ENCODE results near the gene OBP2B.
"Not testable (repeated sequence)": the region's sequence is repeated elsewhere in the genome, so short reads cannot be mapped to it uniquely, and the experiment has no call there.

OBP2B gene

DNA sequence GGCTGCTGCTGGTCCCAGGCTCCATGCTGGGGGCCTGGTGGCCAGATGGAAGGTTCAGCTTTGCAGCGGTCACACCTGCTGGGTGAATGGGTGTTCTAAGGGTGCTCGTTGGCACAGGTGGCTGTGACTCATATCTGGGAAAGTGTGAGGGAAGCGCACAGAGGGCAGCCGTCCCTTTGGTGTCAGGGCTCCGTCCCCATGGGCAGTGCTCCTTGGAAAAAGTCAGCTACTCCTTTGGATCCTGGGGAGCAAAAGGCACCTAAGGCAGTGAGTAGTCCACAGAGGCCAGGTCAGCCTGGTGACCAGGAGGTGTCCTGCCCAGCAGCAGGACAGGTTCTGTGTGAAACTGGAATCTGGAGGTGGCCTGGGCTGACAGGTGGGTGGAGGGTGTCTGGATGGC, 26.9 kb downstream of the OBP2B start:
- Mint-ChIP-seq H3K27me3 (peaks cover 33% of the 10 kb centered on the region), H3K4me1 (ENCODE audit: low read depth) (peaks cover 29% of the 10 kb centered on the region), H3K36me3 (ENCODE audit: low read depth) (no peaks in the 10 kb centered on the region), H3K9me3 (no peaks in the 10 kb centered on the region), H3K4me3 (no peak overlapping the region), H3K27ac (no peak overlapping the region)

DNA sequence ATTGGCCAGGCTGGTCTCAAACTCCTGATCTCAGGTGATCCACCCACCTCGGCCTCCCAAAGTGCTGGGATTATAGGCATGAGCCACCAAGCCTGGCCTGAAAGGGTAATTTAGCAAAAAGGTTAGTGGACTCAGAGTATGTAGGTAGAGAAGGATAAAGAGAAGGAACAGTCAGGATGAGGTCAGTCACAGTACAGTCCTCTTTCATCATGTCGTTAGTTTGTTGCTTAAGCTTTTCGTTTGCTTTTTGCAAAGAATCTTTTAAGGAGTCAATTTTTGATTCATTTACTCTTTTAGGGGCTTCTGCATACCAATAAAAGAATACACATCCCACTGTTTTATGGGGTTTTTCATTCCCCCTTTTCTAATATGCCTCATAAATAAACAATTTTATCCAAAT, 27.5 kb downstream of the OBP2B start:
- Mint-ChIP-seq H3K27ac (no peak overlapping the region), H3K36me3 (ENCODE audit: low read depth) (no peaks in the 10 kb centered on the region), H3K4me3 (no peak overlapping the region), H3K9me3 (no peaks in the 10 kb centered on the region), H3K4me1 (ENCODE audit: low read depth) (peaks cover 29% of the 10 kb centered on the region), H3K27me3 (peaks cover 28% of the 10 kb centered on the region)

- no peak overlapping the region for H3K4me3 Mint-ChIP-seq
- no peaks in the 10 kb centered on the region for H3K9me3 Mint-ChIP-seq
- H3K36me3 Mint-ChIP-seq (ENCODE audit: low read depth), result no peaks in the 10 kb centered on the region
- H3K4me1 Mint-ChIP-seq (ENCODE audit: low read depth), result peaks cover 25% of the 10 kb centered on the region
- H3K27ac Mint-ChIP-seq, result no peak overlapping the region
- peaks cover 28% of the 10 kb centered on the region for H3K27me3 Mint-ChIP-seq
Observed at GRCh38 chr9:133180953-133181352, 28.1 kb downstream of the OBP2B start.

DNA sequence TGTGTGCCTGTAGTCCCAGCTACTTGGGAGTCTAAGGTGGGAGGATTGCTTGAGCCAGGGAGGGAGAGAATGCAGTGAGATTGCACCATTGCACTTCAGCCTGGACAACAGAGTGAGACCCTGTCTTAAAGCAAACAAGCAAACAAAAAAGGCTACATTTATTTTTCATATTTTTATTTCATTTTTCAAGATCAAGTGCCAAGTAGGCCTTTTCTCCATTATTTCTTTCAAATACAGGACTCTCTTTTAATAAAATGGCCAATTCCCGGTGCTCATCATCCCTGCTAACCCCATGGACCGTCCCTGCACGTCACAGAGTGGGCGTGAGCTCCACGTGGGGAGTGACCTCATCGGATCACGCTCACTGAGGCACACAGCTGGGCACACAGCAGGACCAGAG, 36.0 kb downstream of the OBP2B start:
- no peaks in the 10 kb centered on the region for H3K4me1 Mint-ChIP-seq (ENCODE audit: low read depth)
- no peak overlapping the region for H3K4me3 Mint-ChIP-seq
- peaks cover 7% of the 10 kb centered on the region for H3K27me3 Mint-ChIP-seq
- H3K9me3 Mint-ChIP-seq, result no peaks in the 10 kb centered on the region
- no peak overlapping the region for H3K27ac Mint-ChIP-seq
- no peaks in the 10 kb centered on the region for H3K36me3 Mint-ChIP-seq (ENCODE audit: low read depth)

DNA sequence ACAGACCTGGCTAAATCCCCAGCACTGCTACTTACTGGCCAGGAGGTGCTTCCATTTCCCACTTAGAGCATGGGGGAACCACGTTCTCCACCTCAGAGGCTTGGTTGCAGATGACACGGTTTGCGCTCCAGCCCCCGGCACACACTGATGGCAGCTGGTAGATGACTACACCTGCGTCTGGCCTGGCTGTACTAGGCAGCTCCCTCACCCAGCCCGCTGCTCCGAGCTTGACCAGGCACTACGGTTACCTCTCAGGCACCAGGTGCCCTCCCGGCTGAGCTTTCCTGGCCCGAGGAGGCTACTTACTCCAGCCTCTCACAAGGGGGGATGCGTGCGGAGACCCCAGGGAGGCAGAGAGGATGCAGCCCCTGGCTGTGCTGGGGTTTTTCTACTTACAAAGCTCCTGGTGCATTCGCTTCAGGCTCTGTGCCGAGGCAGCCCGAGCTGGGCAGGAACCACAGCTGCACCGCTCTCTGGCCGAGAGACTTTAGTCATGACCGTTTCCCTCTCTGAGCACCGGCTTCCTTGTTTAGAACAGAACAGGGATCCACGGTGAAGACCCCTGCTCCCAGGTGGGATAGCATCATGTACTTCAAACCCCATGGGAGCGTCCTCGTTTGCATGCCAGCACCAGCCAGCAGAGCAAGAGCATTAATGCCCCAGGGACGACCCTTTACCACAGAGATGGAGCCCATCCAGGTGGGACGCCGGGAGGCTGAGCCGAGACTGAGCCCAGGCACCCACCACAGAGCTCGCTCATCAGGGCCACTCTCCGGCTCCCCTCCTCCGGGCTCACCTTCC, 37.7 kb downstream of the OBP2B start:
- Mint-ChIP-seq H3K27ac (no peak overlapping the region), H3K27me3 (peaks cover 7% of the 10 kb centered on the region), H3K4me1 (ENCODE audit: low read depth) (no peaks in the 10 kb centered on the region), H3K36me3 (ENCODE audit: low read depth) (no peaks in the 10 kb centered on the region), H3K9me3 (no peaks in the 10 kb centered on the region), H3K4me3 (no peak overlapping the region)

- Mint-ChIP-seq H3K27ac (no peak overlapping the region), H3K9me3 (no peaks in the 10 kb centered on the region), H3K4me1 (ENCODE audit: low read depth) (no peaks in the 10 kb centered on the region), H3K36me3 (ENCODE audit: low read depth) (no peaks in the 10 kb centered on the region), H3K27me3 (peaks cover 7% of the 10 kb centered on the region), H3K4me3 (no peak overlapping the region)
Observed at GRCh38 chr9:133170716-133171115, 38.3 kb downstream of the OBP2B start.

GRCh38 chr9:133169687-133170086, 39.4 kb downstream of the OBP2B start:
- not testable (repeated sequence) for H3K4me3 Mint-ChIP-seq; H3K36me3 Mint-ChIP-seq (ENCODE audit: low read depth); H3K27ac Mint-ChIP-seq; H3K4me1 Mint-ChIP-seq (ENCODE audit: low read depth); H3K27me3 Mint-ChIP-seq; H3K9me3 Mint-ChIP-seq

DNA sequence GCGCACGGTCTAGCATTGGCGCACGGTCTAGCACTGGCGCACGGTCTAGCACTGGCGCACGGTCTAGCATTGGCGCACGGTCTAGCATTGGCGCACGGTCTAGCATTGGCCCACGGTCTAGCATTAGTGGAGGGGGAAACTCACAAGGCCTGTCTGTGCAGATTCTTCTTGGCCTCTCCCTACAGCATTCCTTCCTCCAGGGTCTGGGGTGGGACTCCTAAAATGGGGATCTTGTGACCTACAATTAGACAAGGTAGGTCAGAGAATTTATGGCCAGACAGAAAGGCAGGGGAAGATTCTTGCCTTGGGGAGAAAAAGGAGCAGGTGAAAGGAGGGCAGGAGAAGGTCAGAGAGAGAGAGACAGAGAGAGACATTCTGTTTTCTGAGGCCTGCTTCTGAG, 39.9 kb downstream of the OBP2B start:
- peaks cover 2% of the 10 kb centered on the region for H3K4me1 Mint-ChIP-seq (ENCODE audit: low read depth)
- H3K9me3 Mint-ChIP-seq, result no peaks in the 10 kb centered on the region
- no peaks in the 10 kb centered on the region for H3K36me3 Mint-ChIP-seq (ENCODE audit: low read depth)
- no peak overlapping the region for H3K4me3 Mint-ChIP-seq
- H3K27me3 Mint-ChIP-seq, result peaks cover 7% of the 10 kb centered on the region
- H3K27ac Mint-ChIP-seq, result no peak overlapping the region

DNA sequence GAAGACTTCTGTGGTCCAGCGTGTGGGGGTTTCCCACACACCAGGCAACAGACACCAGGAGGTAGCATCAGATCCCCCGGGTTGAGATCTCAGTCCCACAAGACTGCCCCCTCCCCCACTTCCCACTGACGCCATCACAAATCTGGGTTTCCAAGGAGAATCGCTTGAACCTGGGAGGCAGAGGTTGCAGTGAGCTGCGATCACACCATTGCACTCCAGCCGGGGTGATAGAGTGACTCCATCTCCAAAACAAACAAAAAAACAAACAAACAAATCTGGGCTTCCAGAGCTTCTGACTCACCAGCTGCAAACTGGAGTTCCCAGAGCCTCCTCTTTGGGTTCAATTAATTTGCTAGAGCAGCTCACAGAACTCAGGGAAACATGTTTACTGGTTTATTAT, 40.6 kb downstream of the OBP2B start:
- Mint-ChIP-seq H3K27ac (no peak overlapping the region), H3K27me3 (peaks cover 7% of the 10 kb centered on the region), H3K9me3 (no peaks in the 10 kb centered on the region), H3K4me1 (ENCODE audit: low read depth) (peaks cover 7% of the 10 kb centered on the region), H3K4me3 (no peak overlapping the region), H3K36me3 (ENCODE audit: low read depth) (no peaks in the 10 kb centered on the region)

GRCh38 chr9:133167769-133168168, 41.3 kb downstream of the OBP2B start:
- H3K27ac Mint-ChIP-seq, result no peak overlapping the region
- H3K4me3 Mint-ChIP-seq, result no peak overlapping the region
- H3K36me3 Mint-ChIP-seq (ENCODE audit: low read depth), result no peaks in the 10 kb centered on the region
- H3K27me3 Mint-ChIP-seq, result peaks cover 7% of the 10 kb centered on the region
- peaks cover 7% of the 10 kb centered on the region for H3K4me1 Mint-ChIP-seq (ENCODE audit: low read depth)
- no peaks in the 10 kb centered on the region for H3K9me3 Mint-ChIP-seq

GRCh38 chr9:133167096-133167730, 41.8 kb downstream of the OBP2B start:
- Mint-ChIP-seq H3K27me3 (peaks cover 5% of the 10 kb centered on the region), H3K36me3 (ENCODE audit: low read depth) (no peaks in the 10 kb centered on the region), H3K27ac (no peak overlapping the region), H3K4me3 (no peak overlapping the region), H3K4me1 (ENCODE audit: low read depth) (peaks cover 7% of the 10 kb centered on the region), H3K9me3 (no peaks in the 10 kb centered on the region)

DNA sequence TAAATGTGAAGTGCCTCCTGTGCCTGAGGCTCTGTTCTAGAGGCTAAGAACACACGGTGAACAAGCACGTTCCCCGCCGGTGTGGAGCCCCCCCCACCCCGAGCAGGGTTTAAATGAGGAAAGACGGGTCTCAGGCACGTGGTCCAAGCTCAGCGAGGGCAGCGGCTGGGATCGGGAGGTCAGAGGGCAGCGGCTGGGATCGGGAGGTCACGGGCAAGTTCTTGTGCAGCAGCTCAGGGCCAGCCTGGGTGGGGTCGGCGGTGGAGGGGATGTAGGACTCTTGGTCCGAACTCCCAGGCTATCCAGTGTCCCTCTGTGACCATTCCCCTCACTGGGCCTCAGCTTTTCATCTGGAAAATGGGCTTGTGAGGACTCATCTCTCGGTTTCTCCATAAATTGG, 42.7 kb downstream of the OBP2B start:
- no peaks in the 10 kb centered on the region for H3K9me3 Mint-ChIP-seq
- H3K4me1 Mint-ChIP-seq (ENCODE audit: low read depth), result peaks cover 11% of the 10 kb centered on the region
- no peaks in the 10 kb centered on the region for H3K36me3 Mint-ChIP-seq (ENCODE audit: low read depth)
- no peak overlapping the region for H3K27ac Mint-ChIP-seq
- no peaks in the 10 kb centered on the region for H3K27me3 Mint-ChIP-seq
- no peak overlapping the region for H3K4me3 Mint-ChIP-seq

DNA sequence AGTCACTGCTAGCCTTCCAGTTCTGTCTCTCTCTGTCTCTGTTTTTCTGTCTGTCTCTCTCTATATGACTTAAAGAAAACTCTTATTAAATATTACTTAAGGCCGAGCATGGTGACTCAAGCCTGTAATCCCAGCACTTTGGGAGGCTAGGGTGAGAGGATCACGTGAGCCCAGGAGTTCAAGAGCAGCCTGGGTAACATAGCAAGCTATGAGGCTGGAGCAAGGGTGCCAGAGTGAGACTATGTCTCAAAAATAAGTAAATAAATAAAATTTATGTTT, 43.7 kb downstream of the OBP2B start:
- Mint-ChIP-seq H3K4me1 (ENCODE audit: low read depth) (peaks cover 15% of the 10 kb centered on the region), H3K4me3 (no peak overlapping the region), H3K9me3 (no peaks in the 10 kb centered on the region), H3K27me3 (no peaks in the 10 kb centered on the region), H3K27ac (no peak overlapping the region), H3K36me3 (ENCODE audit: low read depth) (no peaks in the 10 kb centered on the region)

DNA sequence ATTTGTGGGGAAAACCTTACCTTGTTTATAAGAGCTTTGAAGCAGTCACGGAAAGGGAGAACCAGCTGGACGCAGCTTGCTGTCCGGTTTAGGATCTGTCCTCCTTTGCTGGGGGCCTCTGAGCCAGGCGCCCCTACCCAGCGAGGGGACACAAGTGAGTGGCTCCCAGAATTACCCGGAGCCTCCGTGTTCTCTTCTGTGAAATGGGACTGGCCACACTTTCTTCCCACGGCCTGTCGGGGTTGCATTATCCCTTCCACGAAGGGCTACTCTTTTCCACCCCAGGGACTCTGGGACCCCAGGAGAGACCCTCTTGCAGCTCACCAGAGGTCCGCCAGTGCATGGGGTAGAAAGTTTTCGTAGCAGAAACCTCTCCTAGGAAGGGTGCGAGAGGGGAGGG, 44.9 kb downstream of the OBP2B start:
- no peaks in the 10 kb centered on the region for H3K9me3 Mint-ChIP-seq
- no peaks in the 10 kb centered on the region for H3K36me3 Mint-ChIP-seq (ENCODE audit: low read depth)
- no peak overlapping the region for H3K27ac Mint-ChIP-seq
- H3K4me1 Mint-ChIP-seq (ENCODE audit: low read depth), result peaks cover 15% of the 10 kb centered on the region
- H3K4me3 Mint-ChIP-seq, result peak overlapping the region; percentile 80
- no peaks in the 10 kb centered on the region for H3K27me3 Mint-ChIP-seq

GRCh38 chr9:133163504-133164172, 45.4 kb downstream of the OBP2B start, which contains the start of gene GBGT1:
GBGT1 (minus strand) TSS chr9:133163914; CDS start chr9:133162412, 1,502 bp downstream.
- Mint-ChIP-seq H3K4me3 (peak within 1 kb of the TSS; percentile 80), H3K4me1 (ENCODE audit: low read depth) (peaks cover 15% of the 10 kb centered on the region), H3K9me3 (no peaks in the 10 kb centered on the region), H3K36me3 (ENCODE audit: low read depth) (no peaks in the 10 kb centered on the region), H3K27ac (no peak within 1 kb of the TSS), H3K27me3 (no peaks in the 10 kb centered on the region)

All from stimulated activated naive CD8-positive, alpha-beta T cell treated with anti-CD3 and anti-CD28 coated beads, Interleukin-15, Interleukin-2, amounts not matched to agents 100 ng/mL and 50 ng/mL, for 24 hours (primary cell).